A673 (cell line): ENCODE data around the gene CLIC4.

Source experiments
- CTCF ChIP-seq: fragments of 300-800, 200-600 bp; sonication (generic); conservative IDR thresholded peaks from 2 replicates; pipeline ENCODE4 v1.5.1; 2017; ENCODE audit warnings: low read depth, mild to moderate bottlenecking, antibody characterized with exemption, low read length, moderate library complexity, mixed read lengths
- EZH2 ChIP-seq: fragments of 200-600 bp; sonication (generic); IDR thresholded peaks from 2 replicates; pipeline ENCODE4 v1.6.1; 2017; ENCODE audit warnings: borderline replicate concordance, low read depth, mild to moderate bottlenecking, mixed read lengths, antibody characterized with exemption, low read length; ENCODE audit not compliant: poor library complexity, severe bottlenecking

DNA sequence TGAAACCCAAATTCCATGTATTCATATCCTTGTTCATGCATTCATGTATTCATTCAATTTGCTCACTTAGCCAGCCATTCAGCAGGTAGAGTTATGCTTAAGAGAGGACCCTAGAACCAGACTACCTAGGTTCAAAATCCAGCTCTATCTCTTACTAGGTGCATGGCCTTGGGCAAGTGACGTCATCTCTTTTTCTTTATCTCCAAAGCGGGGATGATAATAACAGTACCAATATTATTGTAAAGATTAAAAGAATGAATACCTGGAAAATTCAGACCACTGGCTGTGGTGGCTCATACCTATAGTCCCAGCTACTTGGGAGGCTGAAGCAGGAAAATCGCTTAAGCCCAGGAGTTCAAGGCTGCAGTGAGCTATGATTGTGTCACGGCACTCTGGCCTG is 33.9 kb upstream of the CLIC4 start:
- TF ChIP-seq CTCF (no peak), EZH2 (no peak)
